HepG2 (cell line): ENCODE results near the gene CTNNBL1. TPM values are rescaled to one million over a fixed set of nuclear protein-coding genes. Genes with fewer than 3 reads are reported as not detected.

Source experiments
- ARID3A ChIP-seq: IDR thresholded peaks from 2 replicates; pipeline ENCODE4 v1.6.1; 2012; ENCODE audit warnings: low read depth, low read length, improper control_type of control experiment
- ATF2 ChIP-seq: sonication (generic); formaldehyde crosslinking; IDR thresholded peaks from 2 replicates; pipeline ENCODE4 v1.4.0; 2020; ENCODE audit warnings: missing genetic modification reagents
- ETV5 ChIP-seq: IDR thresholded peaks from 2 replicates; pipeline ENCODE4 v1.6.1; 2018; ENCODE audit warnings: missing biosample characterization, missing genetic modification reagents, inconsistent platforms, borderline replicate concordance
- FOSL2 ChIP-seq: sonication (generic); formaldehyde crosslinking; IDR thresholded peaks from 2 replicates; pipeline ENCODE4 v1.4.0; 2020; ENCODE audit warnings: missing genetic modification reagents
- FOXA1 ChIP-seq, 2 experiments: fragments of 450-650 bp in 1 of 2; sonication (generic) in 1 of 2; formaldehyde crosslinking in 1 of 2; IDR thresholded peaks; 2 replicates each; pipeline versions ENCODE4 v1.4.0 to v1.6.1; 2016 to 2020; ENCODE audit warnings: missing genetic modification reagents in 1 of 2
- FOXA3 ChIP-seq: IDR thresholded peaks from 2 replicates; pipeline ENCODE4 v1.6.1; 2016; ENCODE audit warnings: missing genetic modification reagents, missing compliant biosample characterization
- FOXK2 ChIP-seq: fragments of 450-650 bp; IDR thresholded peaks from 2 replicates; pipeline ENCODE4 v1.6.1; 2016
- HIVEP1 ChIP-seq: sonication (generic); formaldehyde crosslinking; IDR thresholded peaks from 2 replicates; pipeline ENCODE4 v1.4.0; 2020; ENCODE audit warnings: mild to moderate bottlenecking, missing genetic modification reagents
- MAF1 ChIP-seq: sonication (generic); formaldehyde crosslinking; IDR thresholded peaks from 2 replicates; pipeline ENCODE4 v1.5.0; 2020; ENCODE audit warnings: missing genetic modification reagents, borderline replicate concordance
- NFIB ChIP-seq: sonication (generic); formaldehyde crosslinking; IDR thresholded peaks from 2 replicates; pipeline ENCODE4 v1.9.0; 2021; ENCODE audit warnings: missing genetic modification reagents, mild to moderate bottlenecking, borderline replicate concordance
- NFYB ChIP-seq: sonication (generic); formaldehyde crosslinking; IDR thresholded peaks from 2 replicates; pipeline ENCODE4 v1.4.0; 2020; ENCODE audit warnings: missing genetic modification reagents
- PHF20 ChIP-seq: sonication (generic); formaldehyde crosslinking; IDR thresholded peaks from 2 replicates; pipeline ENCODE4 v1.5.0; 2020; ENCODE audit warnings: mild to moderate bottlenecking, missing genetic modification reagents
- RXRB ChIP-seq: IDR thresholded peaks from 2 replicates; pipeline ENCODE4 v1.6.1; 2016; ENCODE audit warnings: borderline replicate concordance, missing genetic modification reagents, missing compliant biosample characterization
- SAFB2 ChIP-seq: sonication (generic); formaldehyde crosslinking; IDR thresholded peaks from 2 replicates; pipeline ENCODE4 v1.5.1; 2020; ENCODE audit warnings: missing genetic modification reagents, low read depth, mild to moderate bottlenecking, borderline replicate concordance
- SMAD9 ChIP-seq: sonication (generic); formaldehyde crosslinking; IDR thresholded peaks from 2 replicates; pipeline ENCODE4 v1.5.1; 2020; ENCODE audit warnings: mild to moderate bottlenecking, missing genetic modification reagents
- STAT6 ChIP-seq: sonication (generic); formaldehyde crosslinking; IDR thresholded peaks from 2 replicates; pipeline ENCODE4 v1.4.0; 2020; ENCODE audit warnings: missing genetic modification reagents, mild to moderate bottlenecking, borderline replicate concordance
- TAF15 ChIP-seq: fragments of 200-400 bp; formaldehyde crosslinking; IDR thresholded peaks from one replicate; pipeline ENCODE4 v1.6.1; 2018; ENCODE audit warnings: mild to moderate bottlenecking, low read depth, low read length; ENCODE audit not compliant: poor library complexity, severe bottlenecking
- ZBTB21 ChIP-seq: sonication (generic); formaldehyde crosslinking; IDR thresholded peaks from 2 replicates; pipeline ENCODE4 v1.4.0; 2020; ENCODE audit warnings: missing genetic modification reagents
- ZNF274 ChIP-seq: sonication (generic); formaldehyde crosslinking; IDR thresholded peaks from 2 replicates; pipeline ENCODE4 v1.5.1; 2020; ENCODE audit warnings: mild to moderate bottlenecking, missing genetic modification reagents
- ZNF362 ChIP-seq: sonication (generic); formaldehyde crosslinking; IDR thresholded peaks from 2 replicates; pipeline ENCODE4 v1.4.0; 2020; ENCODE audit warnings: missing genetic modification reagents, mild to moderate bottlenecking, borderline replicate concordance
- ZNF451 ChIP-seq: sonication (generic); formaldehyde crosslinking; IDR thresholded peaks from 2 replicates; pipeline ENCODE4 v1.5.0; 2020; ENCODE audit warnings: mild to moderate bottlenecking, missing genetic modification reagents
- ZNF709 ChIP-seq: sonication (generic); formaldehyde crosslinking; IDR thresholded peaks from 2 replicates; pipeline ENCODE4 v1.5.0; 2020; ENCODE audit warnings: mild to moderate bottlenecking, missing genetic modification reagents
- ZNF780A ChIP-seq: sonication (generic); formaldehyde crosslinking; IDR thresholded peaks from 2 replicates; pipeline ENCODE4 v1.8.0; 2022; ENCODE audit warnings: mild to moderate bottlenecking, missing genetic modification reagents, moderate library complexity
- ZNF879 ChIP-seq: sonication (generic); formaldehyde crosslinking; IDR thresholded peaks from 2 replicates; pipeline ENCODE4 v1.8.1; 2023; ENCODE audit warnings: missing genetic modification reagents
- polyA plus RNA-seq, 8 experiments: library from polyadenylated mRNA; depleted of rRNA in 3 of 8; stranded (reverse) in 7 of 8; unstranded in 1 of 8; fragments of >200 nt; fragmentation: Illumina TruSeq in 4 of 8; extraction: Trizol in 4 of 8; gene quantifications; 2 replicates each; pipeline versions ENCODE4 v1.2.1 to v1.2.3, GENCODE V29; 2011 to 2016; ENCODE audit warnings: low read depth in 4 of 8, missing spikeins in 1 of 8, mixed read lengths in 1 of 8; ENCODE audit not compliant: insufficient read depth in 1 of 8
- total RNA-seq, 5 experiments: library from RNA; depleted of rRNA; stranded (reverse); fragments of >200 nt; fragmentation: Illumina TruSeq; extraction: Trizol; gene quantifications; 2 replicates each; pipeline ENCODE4 v1.2.3, GENCODE V29; 2016; ENCODE audit warnings: low read depth in 1 of 5

Gene CTNNBL1
- total and polyA plus RNA-seq, 2 of the 13 experiments (the other 11 are each of a cell fraction or from before 2014, with no cell fraction given): 49.3 to 94.6 TPM

GRCh38 chr20:37877832-37878772 lies 184.3 kb downstream of the CTNNBL1 start (continued):
- TF ChIP-seq FOXA1 (IDR thresholded peaks at IDR 0.05) (no peak), FOXA1 (CRISPR knock-in tag; IDR thresholded peaks at IDR 0.05) (no peak), TAF15 (no peak), FOXA3 (CRISPR knock-in tag) (no peak), MAF1 (CRISPR knock-in tag) (no peak), NFYB (no peak), ETV5 (no peak), HIVEP1 (no peak), ZBTB21 (CRISPR knock-in tag) (peak; percentile 84), FOXK2 (no peak), SMAD9 (CRISPR knock-in tag) (no peak), ARID3A (no peak), PHF20 (CRISPR knock-in tag) (no peak), ZNF780A (CRISPR knock-in tag) (no peak), ZNF451 (CRISPR knock-in tag) (no peak), ZNF274 (no peak; the same call in 1 of the 2 replicates), NFIB (CRISPR knock-in tag) (no peak), ZNF879 (CRISPR knock-in tag) (no peak), FOSL2 (CRISPR knock-in tag) (0 out of 2 replicates have a peak, but pooled peaks have one; percentile 24), ZNF362 (no peak), RXRB (CRISPR knock-in tag) (no peak), SAFB2 (CRISPR knock-in tag) (no peak), ZNF709 (CRISPR knock-in tag) (no peak), ATF2 (CRISPR knock-in tag) (peak; percentile 83), STAT6 (CRISPR knock-in tag) (no peak)
